Erythroblast (primary cell): ENCODE measurements around the gene PPFIBP1.
"Not testable (repeated sequence)": the region's sequence is repeated elsewhere in the genome, so short reads cannot be mapped to it uniquely, and the experiment has no call there.

Source experiments
- DNase-seq, 2 experiments: peaks; one replicate each; lab custom pipeline; 2025; lab: John Stamatoyannopoulos, UW
- GATA1 ChIP-seq: IDR thresholded peaks from 2 replicates; pipeline ENCODE4 v1.6.1; 2011; ENCODE audit warnings: low read depth, mild to moderate bottlenecking, control low read depth, low read length, moderate library complexity
- POLR2A ChIP-seq: IDR thresholded peaks from 2 replicates; pipeline ENCODE4 v1.6.1; 2011; ENCODE audit warnings: mild to moderate bottlenecking, low read length

The PPFIBP1 gene

DNA sequence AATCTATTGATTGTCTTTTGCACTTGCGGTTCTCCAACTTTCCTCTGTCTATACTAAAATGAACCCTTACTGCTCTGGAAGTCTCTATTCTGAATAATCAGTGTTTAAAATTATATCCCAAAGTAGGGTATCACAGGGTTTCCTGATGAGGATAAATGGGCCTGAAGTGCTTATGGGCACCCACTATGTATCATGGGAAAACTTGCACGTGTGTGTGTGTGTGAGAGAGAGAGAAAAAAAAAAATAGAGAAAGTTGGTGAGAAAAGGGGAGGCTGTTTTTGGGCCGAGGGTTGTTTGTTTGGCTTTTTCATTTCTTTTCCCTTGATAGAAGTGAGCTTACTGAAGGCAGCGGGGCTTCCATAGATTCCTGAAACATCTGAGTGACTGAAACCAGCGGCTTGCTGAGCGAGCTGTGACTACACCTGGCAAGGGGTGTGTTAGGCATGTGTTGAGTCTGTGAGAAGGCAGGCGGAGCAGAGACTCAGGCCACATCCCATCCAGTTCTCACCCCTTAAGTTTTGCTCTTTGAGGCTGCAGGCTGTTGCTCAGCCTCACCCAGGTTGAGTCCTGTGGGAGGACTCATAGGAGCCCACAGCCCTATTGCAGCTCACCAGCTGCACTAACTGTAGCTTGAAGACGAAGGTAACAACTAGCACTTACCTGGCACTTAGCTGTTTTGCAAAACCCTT, 17.2 kb downstream of the PPFIBP1 start:
- DNase-seq: no peak
- no peak for TF ChIP-seq GATA1
- no peak for TF ChIP-seq POLR2A

GRCh38 chr12:27542628-27543027, 18.6 kb downstream of the PPFIBP1 start:
- no peak for DNase-seq
- TF ChIP-seq POLR2A (no peak), GATA1 (no peak)

DNA sequence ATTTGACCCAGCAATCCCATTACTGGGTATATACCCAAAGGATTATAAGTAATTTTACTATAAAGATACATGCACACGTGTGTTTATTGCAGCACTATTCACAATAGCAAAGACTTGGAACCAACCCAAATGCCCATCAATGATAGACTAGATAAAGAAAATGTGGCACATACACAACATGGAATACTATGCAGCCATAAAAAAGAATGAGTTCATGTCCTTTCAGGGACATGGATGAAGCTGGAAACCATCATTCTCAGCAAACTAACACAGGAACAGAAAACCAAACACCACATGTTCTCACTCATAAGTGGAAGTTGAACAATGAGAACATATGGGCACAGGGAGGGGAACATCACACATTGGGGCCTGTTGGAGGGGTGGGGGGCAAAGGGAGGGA, 20.9 kb downstream of the PPFIBP1 start:
- not testable (repeated sequence) for DNase-seq

GRCh38 chr12:27545665-27546064, 21.7 kb downstream of the PPFIBP1 start:
- no peak for TF ChIP-seq POLR2A
- no peak for TF ChIP-seq GATA1
- DNase-seq: no peak

DNA sequence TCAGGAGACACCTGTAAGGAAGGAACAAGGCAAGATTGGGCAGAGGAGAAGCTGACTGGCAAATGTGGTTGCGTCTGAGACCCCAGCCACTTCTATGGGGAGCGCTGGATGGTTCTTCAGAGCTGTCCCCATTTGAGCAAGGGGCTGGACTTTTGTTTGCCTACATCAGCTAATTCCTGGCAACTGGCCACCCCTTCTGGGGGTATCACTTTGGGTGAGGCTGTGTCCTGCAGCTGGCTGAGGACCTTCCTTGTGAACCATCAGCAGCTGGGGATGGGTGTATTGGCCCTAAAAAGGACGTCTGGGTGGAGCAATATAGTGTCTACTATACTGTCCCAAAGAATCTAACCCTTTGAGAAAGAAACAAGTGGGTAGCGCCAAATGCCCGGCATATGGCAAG, 23.6 kb downstream of the PPFIBP1 start:
- TF ChIP-seq POLR2A: no peak
- TF ChIP-seq GATA1: no peak
- DNase-seq: no peak

- no peak for DNase-seq
- no peak for TF ChIP-seq POLR2A
- TF ChIP-seq GATA1: no peak
Observed at GRCh38 chr12:27548301-27549199, 24.5 kb downstream of the PPFIBP1 start.

- no peak for DNase-seq
Observed at GRCh38 chr12:27549236-27549800, 25.3 kb downstream of the PPFIBP1 start.

GRCh38 chr12:27549801-27550652, 26.0 kb downstream of the PPFIBP1 start:
- TF ChIP-seq GATA1 (no peak), POLR2A (no peak)

More at GRCh38 chr12:27549236-27549800, 25.3 kb downstream of the PPFIBP1 start:
- TF ChIP-seq GATA1: no peak
- no peak for TF ChIP-seq POLR2A

GRCh38 chr12:27550653-27550975, 26.6 kb downstream of the PPFIBP1 start:
- TF ChIP-seq GATA1 (no peak), POLR2A (no peak)
- no peak for DNase-seq

More at GRCh38 chr12:27549801-27550652, 26.0 kb downstream of the PPFIBP1 start:
- peak; percentile 71 to 77 for DNase-seq

DNA sequence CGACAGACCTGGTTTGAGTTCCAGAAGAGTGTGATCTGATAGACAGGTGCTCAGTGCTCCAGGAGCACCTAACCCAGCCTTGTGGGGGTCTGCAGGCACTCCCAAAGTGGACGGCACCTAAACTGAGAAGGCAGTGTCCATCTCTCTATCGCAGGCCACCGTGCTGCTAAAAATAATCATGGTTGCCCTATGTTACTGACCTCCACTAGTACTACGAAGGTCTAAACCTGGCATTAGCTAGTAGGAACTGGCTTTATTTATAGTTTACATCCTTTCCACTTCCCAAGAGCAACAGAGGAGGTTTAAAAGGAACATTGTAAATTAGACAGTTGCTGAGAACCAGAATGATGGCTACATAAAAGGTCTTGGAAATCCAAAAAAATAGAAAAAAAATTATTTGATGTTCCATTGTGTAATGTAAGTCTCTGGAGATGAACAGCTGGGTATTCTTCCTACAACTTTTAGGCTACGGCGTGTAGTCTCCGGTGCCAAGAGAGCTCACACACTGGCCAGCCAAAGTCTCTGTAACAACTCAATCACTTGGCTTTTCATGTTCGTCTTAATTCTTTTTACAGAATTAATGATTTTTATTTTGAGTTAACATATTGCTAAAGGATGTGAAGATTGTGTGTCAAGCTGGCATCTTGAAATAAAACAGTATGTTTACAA, 27.3 kb downstream of the PPFIBP1 start:
- DNase-seq: no peak

DNA sequence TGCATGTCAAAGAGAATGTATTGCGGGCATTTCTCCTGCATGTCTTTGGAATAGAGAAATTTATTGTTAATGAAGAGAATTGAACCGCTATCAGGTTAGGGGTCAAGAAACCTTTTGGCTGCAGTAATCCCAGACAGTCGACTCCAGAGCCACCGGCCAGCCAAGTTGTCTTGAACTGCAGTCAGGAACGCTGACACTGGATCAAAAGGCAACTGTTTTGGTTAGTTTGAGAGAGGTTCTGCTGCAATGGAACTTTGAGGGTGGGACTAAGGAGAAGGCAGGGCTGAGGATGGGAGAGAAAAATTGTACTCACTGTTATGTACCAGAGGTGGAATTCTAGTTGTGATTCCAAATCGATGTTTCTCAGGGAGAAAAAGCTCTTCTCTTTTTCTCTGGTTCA, 28.2 kb downstream of the PPFIBP1 start:
- no peak for DNase-seq
- no peak for TF ChIP-seq GATA1

More for the DNA sequence above, 27.3 kb downstream of the PPFIBP1 start:
- TF ChIP-seq GATA1: no peak
- no peak for TF ChIP-seq POLR2A

- DNase-seq: no peak
- TF ChIP-seq GATA1: no peak
- no peak for TF ChIP-seq POLR2A
Observed at GRCh38 chr12:27552886-27553560, 29.0 kb downstream of the PPFIBP1 start.

DNA sequence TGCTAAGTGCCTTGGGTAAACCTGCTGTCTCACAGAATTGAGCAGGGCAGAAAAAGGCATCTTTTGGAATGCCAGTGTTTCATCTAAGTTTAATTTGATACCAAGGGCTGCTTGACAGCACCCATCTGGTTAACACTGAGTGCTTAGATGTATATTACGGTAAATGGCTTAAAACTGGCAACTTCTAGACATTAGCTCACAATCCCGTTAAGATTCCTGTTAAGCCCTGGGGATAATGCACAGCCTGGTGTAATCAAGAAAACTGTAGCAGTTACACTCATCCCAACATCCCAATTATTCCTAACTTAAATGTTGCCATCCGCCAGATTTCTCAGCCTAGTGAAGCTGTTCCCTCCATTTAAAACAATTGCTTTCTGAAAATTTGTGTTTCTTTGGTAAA, 29.9 kb downstream of the PPFIBP1 start:
- DNase-seq: no peak
- TF ChIP-seq POLR2A (no peak), GATA1 (no peak)
